ENCODE measurements around the gene TJP1. TPM values are rescaled to one million over a fixed set of nuclear protein-coding genes. Genes with fewer than 3 reads are reported as not detected.
A peak's percentile ranks its signal among the peaks of the same experiment; 100 is the strongest.
"Not testable (repeated sequence)": the region's sequence is repeated elsewhere in the genome, so short reads cannot be mapped to it uniquely, and the experiment has no call there.

TJP1 gene
- polyA plus RNA-seq, 4 donors, result 153 to 188 (median 165) TPM

DNA sequence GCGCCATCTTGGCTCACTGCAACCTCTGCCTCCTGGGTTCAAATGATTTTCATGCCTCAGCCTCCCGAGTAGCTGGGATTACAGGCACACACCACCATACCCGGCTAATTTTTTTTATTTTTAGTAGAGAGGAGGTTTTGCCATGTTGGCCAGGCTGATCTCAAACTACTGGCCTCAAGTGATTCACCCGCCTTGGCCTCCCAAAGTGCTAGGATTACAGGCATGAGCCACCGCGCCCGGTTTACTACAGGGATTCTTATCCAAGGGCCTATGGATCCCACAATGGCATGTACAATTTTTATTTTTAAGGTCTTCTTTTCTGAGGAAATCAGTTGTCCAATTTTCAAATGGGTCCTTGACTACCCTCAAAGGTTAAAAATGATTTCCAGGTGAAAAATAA, 150.2 kb downstream of the TJP1 start:
- not testable (repeated sequence) for DNase-seq (ENCODE audit: low read depth in 4 of 4, low spot score in 3 of 4)

DNA sequence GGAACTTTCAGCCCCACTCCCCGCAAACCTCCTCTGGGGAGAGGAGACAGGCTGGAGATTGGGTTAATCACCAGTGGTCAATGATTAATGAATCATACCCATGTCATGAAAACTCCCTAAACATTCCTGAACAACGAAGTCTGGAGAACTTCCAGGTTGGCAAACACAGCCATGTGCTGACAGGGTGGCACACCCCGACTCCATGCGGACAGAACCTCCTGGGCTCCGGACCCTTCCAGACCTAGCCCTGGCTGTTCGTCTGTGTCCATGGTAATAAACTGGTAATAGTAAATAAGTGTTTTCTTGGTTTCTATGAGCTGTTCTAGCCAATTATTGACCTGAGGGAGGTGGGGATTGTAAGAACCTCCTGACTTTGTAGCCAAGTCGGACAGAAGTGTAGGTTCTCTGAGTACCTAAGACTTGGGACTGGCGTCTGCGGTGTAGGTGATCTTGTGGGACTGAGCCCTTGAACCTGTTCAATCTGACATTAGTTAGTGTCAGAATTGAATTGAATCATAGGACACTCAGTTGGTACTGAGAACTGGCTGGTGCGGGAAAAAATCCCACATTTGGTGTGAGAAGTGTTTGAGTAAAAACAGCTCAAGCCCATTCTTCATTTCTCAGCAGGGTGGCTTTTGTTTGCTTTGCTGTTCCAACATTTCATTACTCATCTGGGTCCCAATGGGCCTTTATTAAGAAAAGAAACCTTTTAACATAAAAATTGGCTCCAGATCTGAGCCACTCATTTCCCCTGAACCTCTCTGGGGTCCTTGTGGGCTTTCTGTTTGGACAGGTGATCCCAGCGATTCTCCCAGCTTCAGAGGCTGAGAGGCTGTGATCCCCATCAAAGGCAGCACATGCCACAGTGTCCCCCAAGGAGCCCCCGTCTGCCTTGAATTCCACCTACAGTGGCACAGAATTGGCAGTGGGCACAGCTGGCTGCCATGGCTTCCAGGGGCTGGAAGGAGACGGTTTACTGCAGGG, 151.0 kb downstream of the TJP1 start:
- DNase-seq (ENCODE audit: low read depth in 4 of 4, low spot score in 3 of 4), result peak in 1 of 4 donors; percentile 67

DNA sequence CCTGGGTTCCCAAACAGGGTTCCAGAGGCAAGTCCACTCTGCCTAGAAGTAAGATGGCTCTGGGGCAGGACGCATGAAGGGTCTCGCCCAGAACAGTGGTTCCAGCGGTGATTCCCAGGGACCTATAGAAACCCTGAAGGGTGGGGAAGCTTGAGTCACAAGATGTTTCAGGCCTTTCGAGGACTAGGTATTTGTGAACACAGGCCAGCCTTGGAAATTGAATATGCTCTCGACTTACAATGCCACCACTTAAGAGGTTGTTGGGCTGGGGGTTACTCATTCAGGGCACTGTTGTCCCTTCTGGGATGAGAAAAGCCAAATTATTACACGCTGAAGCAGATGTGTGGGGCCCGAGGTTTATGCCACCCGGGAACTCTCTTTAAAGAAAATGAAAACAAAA, 152.0 kb downstream of the TJP1 start:
- DNase-seq (ENCODE audit: low read depth in 4 of 4, low spot score in 3 of 4), result no peak

DNA sequence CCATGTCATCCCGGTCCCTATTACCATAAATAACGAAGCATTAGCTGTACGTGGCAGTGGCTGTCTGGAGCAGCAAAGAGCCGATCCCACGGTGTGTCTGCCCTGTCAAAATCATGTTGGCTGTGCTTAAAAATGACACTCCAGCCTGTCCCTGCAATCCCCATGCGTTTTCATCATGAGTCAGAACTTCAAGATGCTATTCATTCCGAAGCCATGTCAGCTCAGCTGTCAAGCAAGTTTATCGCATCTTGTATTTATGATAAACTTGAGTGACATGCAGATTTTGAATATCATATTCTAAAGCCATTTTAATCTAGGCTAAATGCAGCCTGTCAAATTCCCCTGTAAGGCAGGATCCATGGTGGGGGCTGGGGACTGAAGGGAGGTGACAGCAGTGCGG, 152.4 kb downstream of the TJP1 start:
- DNase-seq (ENCODE audit: low read depth in 4 of 4, low spot score in 3 of 4), result no peak

DNA sequence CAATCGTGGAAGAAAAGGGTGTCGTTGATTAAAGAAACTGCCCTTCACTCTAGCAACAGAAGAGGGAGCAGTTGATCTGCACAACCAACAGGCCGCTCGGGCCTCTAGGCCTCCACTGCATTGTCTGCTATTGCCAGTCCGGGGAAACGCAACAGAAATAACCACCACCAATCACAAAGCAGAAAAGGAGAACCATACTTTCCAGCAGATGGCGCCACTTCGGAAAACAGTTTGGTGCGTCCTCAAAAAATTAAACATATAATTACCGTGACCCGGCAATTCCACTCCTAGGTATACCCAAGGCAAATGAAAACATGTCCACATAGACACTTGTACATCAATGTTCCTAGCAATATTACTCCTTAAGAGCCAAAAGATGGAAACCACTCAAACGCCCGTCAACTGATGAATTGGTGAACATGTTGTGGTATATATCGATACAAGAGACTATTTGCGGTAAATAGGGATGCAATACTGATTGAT, 154.1 kb downstream of the TJP1 start:
- DNase-seq (ENCODE audit: low read depth in 4 of 4, low spot score in 3 of 4), result peak in 1 of 4 donors; percentile 55

DNA sequence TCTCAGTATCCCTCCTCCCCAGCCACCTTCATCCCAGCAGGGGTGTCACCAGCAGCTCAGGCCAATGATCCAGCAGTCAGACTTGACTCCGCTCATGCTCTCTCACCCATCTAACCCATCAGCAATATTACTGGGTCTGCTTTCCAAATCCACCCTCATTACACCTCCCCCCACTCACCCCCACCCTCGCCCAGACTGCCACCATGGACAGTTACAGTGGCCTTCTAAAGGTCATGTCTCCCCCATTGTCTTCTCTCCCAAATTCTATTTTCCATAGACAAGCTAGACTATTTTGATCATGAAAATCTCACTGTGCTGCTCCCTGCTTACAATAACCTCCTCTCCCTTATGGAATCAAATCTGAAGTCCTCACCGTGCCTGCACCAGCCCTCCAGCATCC, 156.0 kb downstream of the TJP1 start:
- no peak for DNase-seq (ENCODE audit: low read depth in 4 of 4, low spot score in 3 of 4)

DNA sequence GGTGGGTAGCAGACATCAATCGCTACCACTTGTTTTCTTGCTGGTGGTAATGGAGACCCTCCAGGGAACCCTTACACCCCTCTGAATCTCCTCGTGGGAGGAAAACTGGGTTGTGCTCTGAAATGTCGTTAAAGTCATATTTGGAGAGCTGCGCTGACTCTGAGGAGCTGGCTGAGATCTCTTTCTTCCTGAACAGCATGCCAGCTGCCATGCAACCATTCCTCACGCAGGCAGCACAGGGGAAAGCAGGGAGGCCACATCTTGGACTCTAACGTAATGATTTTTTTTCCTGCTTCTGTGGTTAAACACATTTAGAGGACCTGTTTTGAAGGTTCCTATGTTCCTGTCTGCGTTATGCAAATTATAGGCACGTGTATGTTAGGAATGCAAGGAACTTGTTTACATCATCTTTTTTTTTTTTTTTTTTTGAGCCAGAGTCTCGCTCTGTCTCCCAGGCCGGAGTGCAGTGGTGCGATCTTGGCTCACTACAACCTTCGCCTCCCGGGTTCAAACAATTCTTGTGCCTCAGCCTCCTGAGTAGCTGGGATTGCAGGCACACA, 156.7 kb downstream of the TJP1 start:
- DNase-seq (ENCODE audit: low read depth in 4 of 4, low spot score in 3 of 4), result no peak

DNA sequence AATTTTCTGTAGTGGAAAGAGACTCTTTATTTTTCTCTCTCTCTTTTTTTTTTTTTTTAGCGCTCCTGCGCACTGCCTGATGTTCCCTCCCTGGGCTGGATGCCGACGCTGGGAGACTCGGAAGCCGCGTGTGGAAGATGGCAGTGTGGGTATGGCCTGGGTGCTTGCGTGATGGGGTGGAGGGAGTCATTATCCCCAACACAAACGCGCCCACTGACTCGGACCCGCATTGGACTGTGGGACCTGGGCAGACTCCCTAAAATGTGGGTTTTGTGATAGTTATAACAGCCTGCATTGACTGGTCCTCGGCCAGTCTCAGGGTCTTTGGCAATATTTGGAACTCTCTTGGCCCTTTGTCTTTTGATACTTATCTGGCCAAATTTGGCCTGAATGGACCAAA, 157.9 kb downstream of the TJP1 start:
- no peak for DNase-seq (ENCODE audit: low read depth in 4 of 4, low spot score in 3 of 4)

DNA sequence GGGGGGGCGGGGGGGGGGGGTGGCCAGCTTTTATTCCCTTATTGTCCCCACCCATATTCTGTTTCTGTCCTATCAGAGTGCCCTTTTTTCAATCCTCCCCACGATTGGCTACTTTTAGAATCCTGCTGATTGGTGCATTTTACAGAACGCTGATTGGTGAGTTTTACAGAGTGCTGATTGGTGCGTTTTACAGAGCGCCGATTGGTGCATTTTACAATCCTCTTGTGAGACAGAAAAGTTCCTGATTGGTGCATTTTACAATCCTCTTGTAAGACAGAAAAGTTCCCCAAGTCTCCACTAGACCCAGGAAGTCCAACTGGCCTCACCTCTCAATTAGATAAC, 164.8 kb downstream of the TJP1 start:
- not testable (repeated sequence) for DNase-seq (ENCODE audit: low read depth in 4 of 4, low spot score in 3 of 4)

DNA sequence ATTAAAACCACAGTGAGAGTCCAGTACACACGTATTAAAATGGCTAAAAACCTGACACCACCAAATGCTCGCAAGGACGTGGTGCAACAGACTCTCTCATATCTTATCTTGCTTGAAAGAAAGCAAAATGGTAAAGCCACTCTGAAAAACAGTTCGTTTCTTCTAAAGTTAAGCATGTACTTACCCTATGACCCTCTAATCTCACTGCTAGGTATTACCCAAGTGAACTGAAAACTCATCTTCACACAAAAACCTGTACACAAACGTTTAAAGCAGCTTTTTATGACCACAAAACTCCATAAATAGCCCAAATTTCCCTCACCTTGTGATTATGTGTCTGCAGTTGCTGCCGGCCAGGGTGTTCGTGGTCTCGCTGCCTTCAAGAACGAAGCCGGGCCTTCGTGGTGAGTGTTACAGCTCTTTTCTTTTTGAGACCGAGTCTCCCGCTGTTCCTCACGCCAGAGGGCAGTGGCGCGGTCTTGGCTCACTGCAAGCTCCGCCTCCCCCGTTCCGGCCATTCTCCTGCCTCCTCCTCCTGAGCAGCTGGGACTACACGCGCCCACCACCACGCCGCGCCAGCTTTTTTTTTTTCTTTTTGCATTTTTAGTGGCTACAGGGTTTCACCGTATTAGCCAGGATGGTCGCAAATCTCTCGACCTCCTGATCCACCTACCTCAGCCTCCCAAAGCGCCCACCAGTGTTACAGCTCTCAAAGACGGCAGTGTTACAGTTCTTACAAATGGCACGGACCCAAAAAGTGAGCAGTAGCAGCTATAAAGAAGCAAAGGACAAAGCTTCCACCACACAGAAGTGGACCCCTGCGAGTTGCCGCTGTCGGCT, 165.4 kb downstream of the TJP1 start:
- no peak for DNase-seq (ENCODE audit: low read depth in 4 of 4, low spot score in 3 of 4)

DNA sequence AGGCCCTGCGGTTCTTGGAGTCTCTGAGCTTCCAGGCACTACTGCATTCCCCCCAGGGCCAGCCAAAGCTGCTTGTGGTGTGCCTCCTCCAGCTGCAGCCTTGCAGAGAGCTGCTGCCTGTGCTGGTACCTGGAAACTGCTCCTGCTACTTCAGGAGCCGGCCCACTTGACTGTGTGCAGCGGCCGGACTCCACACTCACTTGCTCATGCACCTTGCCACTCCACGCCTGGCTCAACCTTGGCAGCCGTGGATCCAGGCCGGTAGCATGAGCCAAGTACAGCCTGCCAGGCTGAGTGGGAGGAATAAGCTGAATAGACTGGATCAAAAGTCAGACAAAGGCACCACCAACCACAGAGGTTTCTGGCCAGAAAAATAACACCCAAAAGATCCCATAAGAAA, 169.7 kb downstream of the TJP1 start:
- DNase-seq (ENCODE audit: low read depth in 4 of 4, low spot score in 3 of 4), result no peak

DNA sequence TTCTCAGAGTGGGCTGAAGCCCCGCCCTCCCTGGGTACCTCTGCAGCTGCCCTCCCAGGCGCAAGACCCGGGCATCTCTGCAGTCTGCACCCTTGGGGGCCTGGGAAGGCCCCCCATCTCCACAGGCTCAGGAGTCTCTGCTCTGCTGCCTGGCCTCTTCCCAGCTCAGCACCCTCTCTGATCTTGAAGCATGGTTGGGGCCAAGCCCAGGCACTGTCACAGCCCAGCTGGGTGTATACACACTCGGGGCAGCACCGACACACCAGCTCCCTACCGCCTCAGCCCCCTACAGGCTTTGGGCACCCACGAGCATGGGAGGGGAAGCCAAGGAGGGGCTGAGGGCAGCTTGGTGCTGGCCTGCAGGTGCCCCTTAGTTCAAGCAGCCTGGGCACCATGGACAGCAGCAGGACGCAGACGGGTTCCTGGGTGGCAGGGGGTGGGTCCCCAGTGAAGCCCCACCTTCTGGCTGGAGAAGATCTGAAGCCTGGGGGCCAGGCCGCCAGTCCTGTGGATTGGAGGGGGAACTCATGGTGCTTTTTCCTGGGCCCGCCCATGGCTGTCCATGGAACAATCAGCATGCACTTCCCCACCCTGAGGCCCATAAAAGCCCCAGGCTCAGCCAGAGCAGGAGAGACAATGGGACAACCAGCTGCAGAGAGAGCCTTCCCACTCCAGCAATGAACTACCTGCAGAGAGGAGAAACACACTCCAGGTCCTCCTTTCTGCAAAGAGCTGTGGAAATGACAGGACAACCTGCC, 170.6 kb downstream of the TJP1 start:
- DNase-seq (ENCODE audit: low read depth in 4 of 4, low spot score in 3 of 4), result no peak

Data from right renal pelvis (tissue), 4 donors.